HG02759 (cell line): ENCODE data around the gene NT5M.

Experiments
- ATAC-seq: cut with Tn5 transposase; IDR thresholded peaks from one replicate; pipeline ENCODE4 v1.9.1; 2021; ENCODE audit warnings: mild to moderate bottlenecking, moderate library complexity; ENCODE audit not compliant: unreplicated experiment

Gene NT5M

GRCh38 chr17:17342242-17342945, 39.2 kb downstream of the NT5M start:
- ATAC-seq = no peak

GRCh38 chr17:17343160-17343735, 40.1 kb downstream of the NT5M start:
- ATAC-seq = no peak

DNA sequence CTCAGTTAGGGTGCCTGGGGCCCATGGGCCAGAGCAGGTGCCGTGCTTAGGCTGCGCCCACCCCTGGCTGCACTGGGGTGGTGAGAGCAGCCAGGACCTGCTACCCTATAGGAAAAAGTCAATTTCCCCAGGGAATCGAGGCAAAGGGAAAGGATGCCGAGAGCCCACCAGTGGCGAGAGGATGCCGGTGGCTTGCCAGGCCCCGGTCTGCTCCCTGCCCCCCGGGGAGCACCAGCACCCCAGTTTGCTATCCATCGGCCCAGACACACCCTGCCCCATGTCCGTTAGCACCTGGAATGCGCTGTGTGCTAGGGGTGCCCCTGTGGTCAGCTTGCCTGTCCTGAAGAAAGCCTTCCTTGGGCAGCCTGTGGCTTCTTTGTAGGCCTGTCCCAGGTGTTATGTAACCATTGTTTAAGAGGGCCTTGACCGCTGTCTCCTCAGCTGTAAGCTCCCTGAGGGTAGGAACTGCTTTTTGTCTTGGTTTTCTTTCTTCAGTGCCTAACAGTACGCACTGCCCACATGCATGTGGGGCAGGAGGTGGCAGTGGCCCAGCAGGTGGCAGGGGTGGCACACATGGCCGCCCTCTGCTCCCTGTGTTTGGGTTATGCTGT, 40.8 kb downstream of the NT5M start:
- ATAC-seq = no peak

DNA sequence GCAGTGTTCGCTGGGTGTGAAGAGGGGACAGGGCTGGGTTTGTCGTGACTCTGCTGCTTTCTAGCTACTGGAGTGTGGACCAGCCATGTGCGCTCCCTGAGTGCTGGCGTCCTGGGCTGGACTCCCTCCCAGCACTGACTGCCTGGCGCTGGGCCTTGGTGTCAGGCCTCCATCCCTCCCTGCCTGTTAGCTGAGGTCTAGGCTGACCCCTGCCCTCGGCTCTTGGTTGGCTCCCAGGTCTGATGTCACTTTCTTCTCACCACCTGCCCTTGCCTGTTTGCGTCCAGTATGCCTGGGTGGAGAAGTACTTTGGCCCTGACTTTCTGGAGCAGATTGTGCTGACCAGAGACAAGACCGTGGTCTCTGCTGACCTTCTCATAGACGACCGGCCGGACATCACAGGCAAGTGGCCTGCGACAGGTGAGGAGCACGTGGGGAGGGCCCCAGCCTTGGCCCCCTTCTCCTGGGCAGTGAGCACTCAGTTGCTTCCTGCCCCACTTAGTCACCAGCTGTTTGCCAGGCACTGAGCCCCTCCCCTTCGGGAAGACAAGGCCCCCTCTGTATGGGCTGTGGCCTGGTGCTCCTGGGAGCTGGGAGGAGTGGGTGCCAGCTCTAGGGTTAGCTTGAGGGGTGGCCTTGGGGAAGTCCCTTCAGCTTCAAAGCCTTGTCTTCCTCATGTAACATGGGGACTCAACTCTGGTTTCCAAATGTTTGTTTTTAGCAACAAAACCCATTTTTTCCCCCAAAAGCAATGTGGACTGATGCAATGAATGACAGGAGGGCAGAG, 41.5 kb downstream of the NT5M start:
- ATAC-seq = no peak

- no peak for ATAC-seq
These were observed 42.1 kb downstream of the NT5M start for GRCh38 chr17:17345294-17345597.

- ATAC-seq = no peak
These were observed 42.7 kb downstream of the NT5M start for GRCh38 chr17:17345686-17346427.

- no peak for ATAC-seq
These were observed 43.5 kb downstream of the NT5M start for GRCh38 chr17:17346428-17347233.

GRCh38 chr17:17347234-17347955, 44.2 kb downstream of the NT5M start:
- no peak for ATAC-seq

GRCh38 chr17:17347956-17348871, 45.0 kb downstream of the NT5M start:
- no peak for ATAC-seq

DNA sequence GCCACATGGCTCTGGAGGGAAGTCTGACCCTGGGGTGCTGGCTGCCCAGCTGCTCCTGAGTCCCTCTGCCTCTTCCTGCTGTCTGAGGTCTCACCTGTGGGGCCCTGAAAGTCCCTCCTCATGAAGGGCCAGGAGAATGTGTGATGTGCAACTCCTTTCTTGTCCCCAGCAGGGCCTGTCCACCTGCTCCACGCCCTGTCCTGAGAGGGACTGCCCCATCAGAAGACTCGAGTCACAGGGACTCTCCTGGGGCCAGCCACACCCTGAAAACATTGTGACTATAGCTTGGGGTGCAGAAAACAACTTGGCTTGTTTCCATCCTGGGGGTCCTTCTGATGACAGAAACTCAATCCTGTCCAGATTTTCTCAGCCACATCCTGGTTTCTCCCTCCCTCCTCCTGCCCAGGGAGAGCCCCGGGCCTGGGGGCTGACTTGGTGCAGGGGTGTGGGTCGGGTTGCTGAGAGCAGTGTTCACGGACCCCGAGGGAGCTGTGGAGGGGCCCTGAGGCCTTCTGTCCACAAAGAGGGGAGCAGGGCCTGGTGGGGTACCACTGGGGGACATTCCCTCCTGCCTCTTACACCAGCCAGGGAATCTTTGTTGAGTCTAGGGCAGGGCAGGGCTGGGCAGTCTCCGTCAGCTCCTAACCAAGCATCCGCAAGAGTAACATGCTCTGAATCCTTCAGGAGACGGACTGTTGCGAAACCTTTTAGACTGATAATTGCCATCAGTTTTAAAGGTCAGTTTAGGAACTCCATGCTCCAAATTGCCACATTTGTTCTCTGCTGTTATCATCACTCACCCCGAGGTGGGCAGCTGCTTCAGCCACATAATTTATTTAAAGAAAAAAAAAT, 45.9 kb downstream of the NT5M start:
- ATAC-seq = no peak

DNA sequence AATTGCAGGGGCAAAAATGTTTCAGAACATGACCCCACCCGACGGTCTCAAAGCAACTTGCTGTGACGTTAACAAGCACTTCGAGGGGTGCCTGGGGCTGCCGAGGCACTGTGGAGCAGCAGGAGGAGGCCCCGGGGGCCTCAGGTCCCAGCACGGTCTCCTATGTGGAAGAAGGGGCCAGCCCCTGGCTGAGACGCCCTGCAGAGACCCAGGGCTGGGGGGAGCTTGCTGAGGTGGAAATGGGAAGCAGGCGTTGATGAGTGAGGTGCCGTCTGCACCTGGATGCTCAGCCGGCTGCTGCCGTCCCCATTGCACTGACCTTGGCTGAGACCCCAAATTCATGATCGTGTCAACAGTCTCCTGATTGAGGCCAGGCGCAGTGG, 46.5 kb downstream of the NT5M start:
- no peak for ATAC-seq

DNA sequence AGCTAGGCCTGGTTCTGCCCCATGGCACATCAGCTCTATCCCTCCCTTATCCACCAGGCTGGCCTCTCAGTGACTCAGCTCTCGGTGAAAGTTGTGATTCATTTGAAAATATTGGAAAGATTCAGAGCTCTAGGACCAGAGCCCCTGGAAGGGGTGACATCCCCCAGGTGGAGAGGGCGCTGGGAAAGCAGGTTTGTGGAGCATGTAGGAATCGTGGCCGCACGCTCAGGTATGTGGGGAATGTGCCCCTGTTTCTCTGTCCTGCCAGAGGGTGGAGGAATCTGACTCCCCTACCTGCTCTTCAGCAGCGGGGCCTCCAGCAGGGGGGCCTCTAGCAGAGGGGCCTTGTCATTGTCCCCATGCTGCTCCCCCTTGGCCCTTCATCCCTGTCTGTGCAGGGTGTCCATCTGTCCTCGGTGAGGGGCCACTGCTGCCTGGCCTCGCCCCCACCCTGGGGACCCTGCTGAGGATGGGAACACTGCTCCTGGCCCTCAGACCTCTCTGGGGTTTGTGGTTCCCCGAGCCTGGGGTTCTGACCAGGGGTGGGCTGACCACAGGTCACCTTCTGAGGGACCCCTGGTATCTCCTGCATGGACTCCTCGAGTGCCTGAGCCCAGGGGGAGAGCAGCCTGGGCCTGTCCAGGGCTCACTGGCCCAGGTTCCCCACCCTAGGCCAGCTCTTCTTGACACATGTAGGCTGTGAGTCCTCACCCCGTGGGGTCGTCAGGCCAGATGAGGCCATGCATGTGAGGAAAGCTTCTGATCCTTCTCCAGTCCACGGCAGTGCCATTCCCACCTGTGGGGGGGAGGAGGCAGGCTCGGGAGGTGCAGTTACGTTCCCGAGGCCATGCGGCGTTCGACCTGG, 47.5 kb downstream of the NT5M start:
- no peak for ATAC-seq

DNA sequence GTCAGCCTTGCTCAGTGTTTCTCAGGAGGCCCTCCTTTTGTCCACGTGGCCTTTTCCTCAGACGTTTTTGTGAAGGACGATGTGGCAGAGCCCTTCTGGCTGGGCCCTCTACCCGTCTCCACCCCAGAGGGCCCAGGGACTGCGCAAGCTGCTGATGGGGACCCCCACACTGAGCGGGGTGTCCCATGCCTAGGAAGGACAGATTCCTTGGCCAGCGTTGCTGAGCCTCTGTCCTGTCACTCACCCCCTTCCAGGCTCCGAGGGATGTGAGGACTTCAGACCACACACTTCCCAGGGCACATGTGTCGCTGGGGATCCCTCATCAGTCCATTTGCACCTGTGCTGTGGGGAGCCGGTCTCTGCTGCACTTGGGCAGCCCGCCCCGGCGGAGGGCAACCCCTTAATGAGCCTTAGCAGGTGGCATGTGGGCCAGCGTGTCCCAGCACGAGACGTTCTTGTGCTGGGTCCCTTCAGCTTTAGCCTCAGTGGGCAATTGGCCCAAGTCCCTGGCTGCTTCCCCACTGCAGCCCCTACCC, 48.3 kb downstream of the NT5M start:
- ATAC-seq = no peak

DNA sequence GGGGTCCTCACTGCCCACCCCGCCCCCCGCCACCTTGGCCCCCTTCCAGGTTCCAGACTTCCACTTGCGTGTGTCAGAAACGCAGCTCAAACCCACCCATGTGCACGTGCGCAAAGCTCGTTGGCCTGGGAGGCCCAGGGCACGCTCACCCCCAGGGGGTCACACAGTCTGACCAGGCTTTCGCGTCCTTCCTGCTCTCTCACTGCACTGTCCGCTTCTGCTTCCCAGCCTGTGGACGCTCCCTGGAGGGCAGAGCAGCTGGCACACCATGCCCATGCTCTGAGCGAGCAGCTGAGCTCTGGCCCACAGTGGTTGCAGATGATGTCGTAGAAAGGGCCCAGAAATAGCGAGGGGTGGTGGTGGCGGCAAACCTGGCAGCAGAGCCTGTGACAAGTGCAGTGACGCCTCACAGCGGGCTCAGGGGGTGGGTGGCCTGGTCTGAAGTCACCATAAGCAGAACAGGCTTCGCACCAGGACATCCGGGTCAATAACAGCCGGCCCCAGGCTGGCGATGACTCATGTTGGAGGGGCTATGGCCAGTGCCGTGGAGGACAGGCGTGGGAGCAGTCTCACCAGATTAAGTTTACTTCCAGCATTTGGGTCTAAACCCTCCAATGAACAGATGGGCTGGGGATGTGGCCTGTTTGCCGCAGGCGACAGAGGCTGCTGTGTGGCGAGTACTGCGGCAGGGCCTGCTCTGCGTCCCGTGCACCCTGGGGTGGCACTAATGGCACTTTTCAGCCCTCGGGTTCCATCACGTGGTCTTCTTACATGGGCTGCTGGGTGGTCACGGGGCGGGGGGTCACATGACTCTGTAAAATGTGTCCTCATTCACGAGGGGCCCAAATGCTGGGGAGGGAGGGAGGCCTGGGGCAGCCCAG, 49.0 kb downstream of the NT5M start:
- no peak for ATAC-seq

DNA sequence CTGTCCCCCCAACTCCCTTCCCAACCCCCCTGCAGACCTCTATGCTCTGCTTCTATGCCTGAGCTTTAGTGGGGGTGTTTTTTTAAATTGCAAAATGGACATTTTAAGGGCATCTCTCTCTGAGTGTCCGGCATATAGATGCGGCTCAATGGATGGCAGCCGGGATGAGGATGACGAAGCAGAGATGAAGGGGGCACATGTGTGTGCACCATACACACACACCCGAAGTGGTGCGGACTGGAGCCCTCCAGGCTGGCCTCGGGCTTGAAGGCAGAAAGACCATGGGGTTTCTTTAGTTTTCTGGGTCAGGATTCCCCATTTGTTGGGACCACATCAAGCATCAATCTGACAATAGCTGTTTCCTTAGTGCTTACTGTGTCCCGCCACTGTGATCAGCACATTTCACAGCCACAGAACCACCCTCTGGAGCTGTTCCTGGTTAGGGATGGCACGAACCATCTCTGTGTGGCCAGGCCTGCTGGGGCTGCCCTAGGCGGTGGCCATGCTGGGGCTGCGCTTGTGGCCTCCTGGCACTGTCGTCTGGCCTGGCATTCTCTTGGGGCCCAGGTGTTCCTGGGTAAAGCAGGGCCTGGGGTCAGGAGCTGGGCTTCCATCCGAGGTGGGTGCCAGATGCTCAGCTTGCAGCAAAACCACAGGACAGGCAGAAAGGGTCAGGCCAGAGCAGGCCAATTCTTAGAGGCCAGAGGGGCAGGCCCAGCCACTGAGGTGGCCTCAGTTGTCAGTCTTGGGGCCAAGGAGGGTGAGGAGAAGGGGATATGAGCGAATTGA, 49.9 kb downstream of the NT5M start:
- ATAC-seq = no peak
